ENCODE results near the gene ARHGDIA.

The ARHGDIA gene

GRCh38 chr17:81828656-81829055 lies 42.5 kb downstream of the ARHGDIA start:
- DNase-seq (ENCODE audit: low read depth), result no peak
- no peak for TF ChIP-seq CTCF (IDR thresholded peaks at IDR 0.05; ENCODE audit: control insufficient read depth, insufficient read depth, low read depth, low read length, missing control alignments)

GRCh38 chr17:81825841-81826466 lies 45.2 kb downstream of the ARHGDIA start:
- H3K4me3 ChIP-seq (ENCODE audit: control insufficient read depth, low read depth, low read length), result no peak overlapping the region
- TF ChIP-seq CTCF (IDR thresholded peaks at IDR 0.05; ENCODE audit: control insufficient read depth, insufficient read depth, low read depth, low read length, missing control alignments), result no peak
- no peak for DNase-seq (ENCODE audit: low read depth)

More at GRCh38 chr17:81828656-81829055, 42.5 kb downstream of the ARHGDIA start:
- no peak overlapping the region for H3K4me3 ChIP-seq (ENCODE audit: control insufficient read depth, low read depth, low read length)

- no peak for TF ChIP-seq CTCF (IDR thresholded peaks at IDR 0.05; ENCODE audit: control insufficient read depth, insufficient read depth, low read depth, low read length, missing control alignments)
- H3K4me3 ChIP-seq (ENCODE audit: control insufficient read depth, low read depth, low read length), result no peak overlapping the region
- no peak for DNase-seq (ENCODE audit: low read depth)
Observed at GRCh38 chr17:81824595-81824994, 46.5 kb downstream of the ARHGDIA start.

GRCh38 chr17:81823820-81824550 lies 47.2 kb downstream of the ARHGDIA start:
- no peak for TF ChIP-seq CTCF (IDR thresholded peaks at IDR 0.05; ENCODE audit: control insufficient read depth, insufficient read depth, low read depth, low read length, missing control alignments)
- no peak overlapping the region for H3K4me3 ChIP-seq (ENCODE audit: control insufficient read depth, low read depth, low read length)
- DNase-seq (ENCODE audit: low read depth), result no peak

- no peak for TF ChIP-seq CTCF (IDR thresholded peaks at IDR 0.05; ENCODE audit: control insufficient read depth, insufficient read depth, low read depth, low read length, missing control alignments)
Observed at GRCh38 chr17:81822996-81823819, 47.9 kb downstream of the ARHGDIA start.

GRCh38 chr17:81822312-81822637 lies 48.9 kb downstream of the ARHGDIA start:
- TF ChIP-seq CTCF (IDR thresholded peaks at IDR 0.05; ENCODE audit: control insufficient read depth, insufficient read depth, low read depth, low read length, missing control alignments), result no peak
- no peak for DNase-seq (ENCODE audit: low read depth)
- H3K4me3 ChIP-seq (ENCODE audit: control insufficient read depth, low read depth, low read length), result no peak overlapping the region

More at GRCh38 chr17:81822996-81823819, 47.9 kb downstream of the ARHGDIA start:
- DNase-seq (ENCODE audit: low read depth), result no peak
- no peak overlapping the region for H3K4me3 ChIP-seq (ENCODE audit: control insufficient read depth, low read depth, low read length)

Measured in AG09309 (cell line).